Gastrocnemius medialis (tissue), 4 donors: Measurements from ENCODE around the gene TMEM247. TPM values are rescaled to one million over a fixed set of nuclear protein-coding genes. Genes with fewer than 3 reads are reported as not detected.

Experiments used
- ATAC-seq, 2 donors: fragments of 150-250 bp; one replicate each; pipeline ENCODE4 v1.9.1; 2016
- DNase-seq, 2 donors: peaks; one replicate each; pipeline ENCODE4 v3.0.0-alpha.2; 2019
- H3K27ac ChIP-seq, 4 donors: fragments of 200-600 bp; sonication (generic); 1 replicate in 1 of 4; 2 replicates in 3 of 4; pipeline ENCODE4 v1.5.1; 2016 to 2018; ENCODE audit warnings: mild to moderate bottlenecking in 2 of 4, moderate library complexity in 1 of 4
- H3K27me3 ChIP-seq, 3 donors: fragments of 200-600 bp; sonication (generic) in 2 of 3; 1 replicate in 1 of 3; 2 replicates in 2 of 3; pipeline versions ENCODE4 v1.5.1 to v1.6.0; 2016 to 2019; ENCODE audit warnings: mild to moderate bottlenecking in 1 of 3, moderate library complexity in 1 of 3
- H3K36me3 ChIP-seq, 2 donors: fragments of 200-600 bp; sonication (generic) in 1 of 2; one replicate each; pipeline ENCODE4 v1.5.1; 2017 to 2018
- H3K4me1 ChIP-seq, 2 donors: fragments of 200-600 bp; sonication (generic) in 1 of 2; one replicate each; pipeline ENCODE4 v1.5.1; 2016 to 2017; ENCODE audit warnings: mild to moderate bottlenecking in 2 of 2
- H3K4me3 ChIP-seq, 4 donors: fragments of 200-600 bp; sonication (generic) in 3 of 4; 1 replicate in 1 of 4; 2 replicates in 3 of 4; pipeline ENCODE4 v1.5.1; 2016 to 2019; ENCODE audit warnings: mild to moderate bottlenecking in 2 of 4
- H3K9me3 ChIP-seq, 3 donors: fragments of 200-600 bp; sonication (generic) in 2 of 3; 1 replicate in 1 of 3; 2 replicates in 2 of 3; pipeline ENCODE4 v1.5.1; 2016 to 2019
- CTCF ChIP-seq, 5 experiments: fragments of 450-650 bp in 3 of 5; fragments of 200-600 bp in 2 of 5; sonication (generic) in 2 of 5; IDR thresholded peaks in 4 of 5; conservative IDR thresholded peaks in 1 of 5; 1 replicate in 4 of 5; 2 replicates in 1 of 5; pipeline ENCODE4 v1.5.1; 2016 to 2019; ENCODE audit warnings: antibody characterized with exemption in 5 of 5, mild to moderate bottlenecking in 3 of 5, moderate library complexity in 3 of 5
- POLR2A ChIP-seq, 2 donors: fragments of 450-650 bp; IDR thresholded peaks; one replicate each; pipeline ENCODE4 v1.6.1; 2017; ENCODE audit warnings: antibody characterized with exemption in 2 of 2, mild to moderate bottlenecking in 2 of 2, moderate library complexity in 2 of 2
- in situ Hi-C, 4 donors: fragments of 200-750 bp; cut with MboI; loops; one replicate each; pipeline versions ENCODE4 v1.15.0 to v1.8.0; 2017; ENCODE audit warnings: low sequenced_read_pairs in 4 of 4
- intact Hi-C: fragments of 100-400 bp; cut with DNase I; formaldehyde crosslinking; loops from one replicate; pipeline ENCODE4 v1.15.1; 2023; ENCODE audit warnings: low total_unique reads
- total RNA-seq, 4 donors: library from RNA; depleted of rRNA; stranded (reverse); fragments of >200 nt; gene quantifications; one replicate each; pipeline versions ENCODE4 v1.1.0 to v1.2.3, GENCODE V29; 2016

The TMEM247 gene
- total RNA-seq, 4 donors from 2014 or later: not detected

GRCh38 chr2:46504685-46505471, 25.5 kb downstream of the TMEM247 start:
- in situ Hi-C loops (no loop called here), intact Hi-C loops (no loop called here)
- TF ChIP-seq POLR2A (IDR thresholded peaks at IDR 0.05): no peak
- TF ChIP-seq CTCF (IDR thresholded peaks at IDR 0.05 in 4 of 5, conservative IDR thresholded peaks at IDR 0.05 in 1 of 5): no peak
- H3K27me3 ChIP-seq: no peaks in the 10 kb centered on the region
- no peaks in the 10 kb centered on the region for H3K36me3 ChIP-seq
- no peak for DNase-seq
- no peak overlapping the region for H3K4me3 ChIP-seq
- no peak for ATAC-seq
- no peaks in the 10 kb centered on the region for H3K9me3 ChIP-seq
- H3K27ac ChIP-seq: no peak overlapping the region
- H3K4me1 ChIP-seq: peaks cover 0 to 3% of the 10 kb centered on the region in 2 donors

- H3K4me3 ChIP-seq: no peak overlapping the region
- DNase-seq (no peak), ATAC-seq (no peak)
- intact Hi-C loops: no loop called here
- no peak overlapping the region for H3K27ac ChIP-seq
- TF ChIP-seq POLR2A (IDR thresholded peaks at IDR 0.05) (no peak), CTCF (IDR thresholded peaks at IDR 0.05 in 4 of 5, conservative IDR thresholded peaks at IDR 0.05 in 1 of 5) (no peak)
- H3K27me3 ChIP-seq: no peaks in the 10 kb centered on the region
- in situ Hi-C loops: no loop called here
- H3K9me3 ChIP-seq: no peaks in the 10 kb centered on the region
- no peaks in the 10 kb centered on the region for H3K36me3 ChIP-seq
- H3K4me1 ChIP-seq: peaks cover 0 to 2% of the 10 kb centered on the region in 2 donors
These were observed 26.1 kb downstream of the TMEM247 start for GRCh38 chr2:46505472-46505783.

GRCh38 chr2:46506131-46506706, 26.9 kb downstream of the TMEM247 start:
- H3K27ac ChIP-seq: no peak overlapping the region
- H3K4me3 ChIP-seq: no peak overlapping the region
- TF ChIP-seq CTCF (IDR thresholded peaks at IDR 0.05 in 4 of 5, conservative IDR thresholded peaks at IDR 0.05 in 1 of 5): no peak
- TF ChIP-seq POLR2A (IDR thresholded peaks at IDR 0.05): no peak
- ATAC-seq (no peak), DNase-seq (no peak)
- H3K36me3 ChIP-seq: no peaks in the 10 kb centered on the region
- H3K27me3 ChIP-seq: no peaks in the 10 kb centered on the region
- no peaks in the 10 kb centered on the region for H3K9me3 ChIP-seq
- no peaks in the 10 kb centered on the region for H3K4me1 ChIP-seq
- in situ Hi-C loops (no loop called here), intact Hi-C loops (no loop called here)

GRCh38 chr2:46508312-46508711, 28.9 kb downstream of the TMEM247 start:
- H3K27me3 ChIP-seq: no peaks in the 10 kb centered on the region
- H3K4me3 ChIP-seq: no peak overlapping the region
- H3K27ac ChIP-seq: no peak overlapping the region
- no peaks in the 10 kb centered on the region for H3K4me1 ChIP-seq
- H3K9me3 ChIP-seq: no peaks in the 10 kb centered on the region
- ATAC-seq: no peak
- DNase-seq: no peak
- in situ Hi-C loops (no loop called here), intact Hi-C loops (no loop called here)
- TF ChIP-seq CTCF (IDR thresholded peaks at IDR 0.05 in 4 of 5, conservative IDR thresholded peaks at IDR 0.05 in 1 of 5) (no peak), POLR2A (IDR thresholded peaks at IDR 0.05) (no peak)
- H3K36me3 ChIP-seq: no peaks in the 10 kb centered on the region
